ENCODE data around the gene DENND6B. TPM values are rescaled to one million over a fixed set of nuclear protein-coding genes. Genes with fewer than 3 reads are reported as not detected.

Gene DENND6B
- total RNA-seq, 1 experiment from 2014 or later: 14.3 TPM

- Histone ChIP-seq H3K9me2 (ENCODE audit: insufficient read depth) (no peaks in the 10 kb centered on the region), H3K9me3 (ENCODE audit: insufficient read depth, low read depth) (no peaks in the 10 kb centered on the region), H4K20me1 (ENCODE audit: insufficient read depth) (no peaks in the 10 kb centered on the region), H3K27ac (no peak overlapping the region), H3K79me2 (ENCODE audit: low read depth) (no peaks in the 10 kb centered on the region), H3K4me2 (no peak overlapping the region), H2AFZ (no peak overlapping the region), H3K27me3 (ENCODE audit: insufficient read depth, low read depth) (no peaks in the 10 kb centered on the region), H3K4me3 (no peak overlapping the region), H3K4me1 (replicated peaks; ENCODE audit: insufficient read depth) (peaks cover 13% of the 10 kb centered on the region), H3F3A (ENCODE audit: insufficient read depth, low read depth) (peaks cover 25% of the 10 kb centered on the region; the same call in 1 of the 2 replicates), H3K36me3 (ENCODE audit: low read depth) (no peaks in the 10 kb centered on the region)
- DNase-seq: no peak
- BruUV-seq (replicated peaks): no TSS peak
- ChIA-PET POLR2A (ENCODE audit: unreplicated experiment) (interaction anchor here (0.5 kb wide), 1 partner anchor 9 kb away, joined by 6 read pairs; no protein-coding TSS in a partner anchor), CTCF (no interaction called here)
- intact Hi-C loops (cut with micrococcal nuclease; ENCODE audit: unreplicated experiment): no loop called here
- TF ChIP-seq, protein P1, sequence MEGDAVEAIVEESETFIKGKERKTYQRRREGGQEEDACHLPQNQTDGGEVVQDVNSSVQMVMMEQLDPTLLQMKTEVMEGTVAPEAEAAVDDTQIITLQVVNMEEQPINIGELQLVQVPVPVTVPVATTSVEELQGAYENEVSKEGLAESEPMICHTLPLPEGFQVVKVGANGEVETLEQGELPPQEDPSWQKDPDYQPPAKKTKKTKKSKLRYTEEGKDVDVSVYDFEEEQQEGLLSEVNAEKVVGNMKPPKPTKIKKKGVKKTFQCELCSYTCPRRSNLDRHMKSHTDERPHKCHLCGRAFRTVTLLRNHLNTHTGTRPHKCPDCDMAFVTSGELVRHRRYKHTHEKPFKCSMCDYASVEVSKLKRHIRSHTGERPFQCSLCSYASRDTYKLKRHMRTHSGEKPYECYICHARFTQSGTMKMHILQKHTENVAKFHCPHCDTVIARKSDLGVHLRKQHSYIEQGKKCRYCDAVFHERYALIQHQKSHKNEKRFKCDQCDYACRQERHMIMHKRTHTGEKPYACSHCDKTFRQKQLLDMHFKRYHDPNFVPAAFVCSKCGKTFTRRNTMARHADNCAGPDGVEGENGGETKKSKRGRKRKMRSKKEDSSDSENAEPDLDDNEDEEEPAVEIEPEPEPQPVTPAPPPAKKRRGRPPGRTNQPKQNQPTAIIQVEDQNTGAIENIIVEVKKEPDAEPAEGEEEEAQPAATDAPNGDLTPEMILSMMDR (conservative IDR thresholded peaks at IDR 0.05): no peak
- no peak for TF ChIP-seq EZH2 (IDR thresholded peaks at IDR 0.05; ENCODE audit: low read depth)
Measured at GRCh38 chr22:50313600-50313999, 13.2 kb downstream of the DENND6B start.

GRCh38 chr22:50313021-50313420, 13.8 kb downstream of the DENND6B start:
- ChIA-PET POLR2A (ENCODE audit: unreplicated experiment) (interaction anchor here (0.5 kb wide), 1 partner anchor 10 kb away, joined by 6 read pairs; no protein-coding TSS in a partner anchor), CTCF (no interaction called here)
- intact Hi-C loops (cut with micrococcal nuclease; ENCODE audit: unreplicated experiment): no loop called here
- H4K20me1 ChIP-seq (ENCODE audit: insufficient read depth): no peaks in the 10 kb centered on the region
- no peak overlapping the region for H3K4me3 ChIP-seq
- no peak overlapping the region for H3K4me2 ChIP-seq
- H3K9me2 ChIP-seq (ENCODE audit: insufficient read depth): no peaks in the 10 kb centered on the region
- no peak for TF ChIP-seq EZH2 (IDR thresholded peaks at IDR 0.05; ENCODE audit: low read depth)
- TF ChIP-seq, protein P1 (conservative IDR thresholded peaks at IDR 0.05): no peak
- peaks cover 16% of the 10 kb centered on the region for H3K4me1 ChIP-seq (replicated peaks; ENCODE audit: insufficient read depth)
- no peaks in the 10 kb centered on the region for H3K9me3 ChIP-seq (ENCODE audit: insufficient read depth, low read depth)
- no peaks in the 10 kb centered on the region for H3K36me3 ChIP-seq (ENCODE audit: low read depth)
- BruUV-seq (replicated peaks): no TSS peak
- H2AFZ ChIP-seq: no peak overlapping the region
- peaks cover 31% of the 10 kb centered on the region; the same call in 1 of the 2 replicates for H3F3A ChIP-seq (ENCODE audit: insufficient read depth, low read depth)
- H3K27ac ChIP-seq: no peak overlapping the region
- no peaks in the 10 kb centered on the region for H3K27me3 ChIP-seq (ENCODE audit: insufficient read depth, low read depth)
- no peaks in the 10 kb centered on the region for H3K79me2 ChIP-seq (ENCODE audit: low read depth)
- DNase-seq: no peak

DNA sequence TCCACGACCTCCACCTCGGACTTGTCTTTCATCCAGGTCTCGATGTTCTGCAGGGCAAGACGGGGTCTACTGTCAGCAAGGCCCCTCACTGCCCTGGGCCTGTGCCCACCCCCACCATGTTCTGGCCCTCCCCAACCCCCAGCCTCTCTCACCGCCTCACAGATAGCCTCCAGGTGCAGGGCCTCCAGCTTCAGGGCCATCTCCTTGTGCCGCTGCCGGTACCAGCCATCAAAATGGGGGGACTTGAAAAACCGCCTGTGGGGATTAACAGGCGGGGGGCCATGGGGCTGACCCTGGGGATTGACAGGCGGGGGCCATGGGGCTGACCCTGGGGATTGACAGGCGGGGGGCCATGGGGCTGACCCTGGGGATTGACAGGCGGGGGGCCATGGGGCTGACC, 14.4 kb downstream of the DENND6B start:
- CTCF ChIA-PET: no interaction called here
- TF ChIP-seq, protein P1 (conservative IDR thresholded peaks at IDR 0.05): no peak
- no peak for TF ChIP-seq EZH2 (IDR thresholded peaks at IDR 0.05; ENCODE audit: low read depth)
- intact Hi-C loops (cut with micrococcal nuclease; ENCODE audit: unreplicated experiment): no loop called here
- Histone ChIP-seq H3K79me2 (ENCODE audit: low read depth) (no peaks in the 10 kb centered on the region), H3K4me1 (replicated peaks; ENCODE audit: insufficient read depth) (peaks cover 17% of the 10 kb centered on the region), H4K20me1 (ENCODE audit: insufficient read depth) (no peaks in the 10 kb centered on the region), H3K4me3 (no peak overlapping the region), H3F3A (ENCODE audit: insufficient read depth, low read depth) (peaks cover 31% of the 10 kb centered on the region; the same call in 1 of the 2 replicates), H3K27me3 (ENCODE audit: insufficient read depth, low read depth) (no peaks in the 10 kb centered on the region), H2AFZ (no peak overlapping the region), H3K27ac (no peak overlapping the region), H3K4me2 (no peak overlapping the region), H3K36me3 (ENCODE audit: low read depth) (no peaks in the 10 kb centered on the region), H3K9me2 (ENCODE audit: insufficient read depth) (no peaks in the 10 kb centered on the region), H3K9me3 (ENCODE audit: insufficient read depth, low read depth) (no peaks in the 10 kb centered on the region)
- BruUV-seq (replicated peaks): no TSS peak
- DNase-seq: no peak
- POLR2A ChIA-PET (ENCODE audit: unreplicated experiment): no interaction called here
